Measurements from ENCODE around the gene ZNHIT1.

Gene ZNHIT1

DNA sequence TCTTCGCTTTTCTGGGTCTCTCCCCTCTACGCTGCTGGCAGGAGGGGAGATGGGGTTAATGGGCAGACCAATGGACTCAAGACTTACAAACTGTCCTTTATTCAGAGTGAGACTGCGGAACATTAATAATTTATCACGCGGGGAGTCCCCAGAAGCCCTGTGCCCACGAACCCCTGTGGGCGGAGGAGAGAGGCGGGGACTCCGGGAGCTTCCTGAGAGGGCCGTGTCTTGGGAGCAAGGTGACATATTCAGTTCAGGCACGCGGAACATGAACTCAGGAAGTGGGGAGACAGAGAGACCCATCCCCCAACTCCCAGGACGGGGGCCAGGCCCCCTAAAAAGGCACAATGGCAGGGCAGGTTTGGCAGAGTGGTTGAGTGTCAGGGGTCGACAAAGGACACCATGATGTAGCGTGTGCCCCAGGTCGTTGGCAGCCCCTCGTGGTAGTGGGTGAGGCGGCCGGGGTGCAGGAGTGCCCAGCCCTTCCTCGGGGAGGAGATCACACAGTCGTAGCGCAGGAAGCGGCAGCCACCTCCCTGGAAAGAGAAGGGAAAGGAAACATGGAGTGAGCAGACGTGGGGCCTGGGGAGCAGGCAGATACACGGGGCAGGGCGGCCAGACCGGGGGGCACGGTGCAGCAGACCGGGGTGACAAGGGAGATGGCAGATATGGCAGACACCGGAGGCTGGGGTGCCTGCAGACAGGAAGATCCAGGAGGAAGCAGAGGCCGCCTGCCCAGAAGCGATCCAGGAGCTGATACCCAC, 11.9 kb upstream of the ZNHIT1 start:
- H3K36me3 ChIP-seq: peaks cover 19 to 57% (median 49%) of the 10 kb centered on the region in 11 experiments
- no peak for TF ChIP-seq Cebpa-rat (IDR thresholded peaks at IDR 0.05)
- no peaks in the 10 kb centered on the region for H3K9me3 ChIP-seq (replicated peaks in 1 of 11)
- peak overlapping the region in 6 of 11 experiments; percentile 1 to 36 (median 15); a peak in 6 of 22 replicates for H3K4me2 ChIP-seq
- H4K20me1 ChIP-seq: peaks cover 0 to 48% (median 0%) of the 10 kb centered on the region in 11 experiments; a peak in 3 of 22 replicates
- H3K27ac ChIP-seq: peak overlapping the region in 2 of 11 experiments; percentile 3 to 45; a peak in 1 of 22 replicates
- H3K9ac ChIP-seq: peak overlapping the region in 1 of 11 experiments; percentile 10; a peak in 2 of 22 replicates
- H3K4me1 ChIP-seq: peaks cover 20 to 40% (median 33%) of the 10 kb centered on the region in 10 experiments
- no peak overlapping the region for H3K4me3 ChIP-seq
- H3K27me3 ChIP-seq: peaks cover 20 to 30% (median 26%) of the 10 kb centered on the region in 11 experiments

DNA sequence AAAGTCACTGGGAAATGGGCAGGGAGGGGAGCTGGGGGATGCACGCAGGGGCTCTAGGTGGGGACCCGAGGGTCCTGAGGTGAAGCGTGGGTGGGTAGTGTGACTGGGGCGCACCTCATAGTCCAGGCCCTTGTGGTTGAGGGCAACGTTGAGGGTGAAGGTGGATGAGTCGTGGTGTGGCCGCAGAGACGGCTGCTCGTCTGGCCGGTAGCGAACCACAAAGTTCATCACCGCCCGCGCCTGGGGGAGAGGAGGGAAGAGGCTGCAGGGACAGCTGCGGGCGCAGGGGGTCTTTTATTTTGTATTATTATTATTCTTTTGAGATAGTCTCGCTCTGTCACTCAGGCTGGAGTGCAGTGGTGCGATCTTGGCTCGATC, 11.3 kb upstream of the ZNHIT1 start:
- H3K9me3 ChIP-seq (replicated peaks in 1 of 11): no peaks in the 10 kb centered on the region
- no peak overlapping the region for H3K4me3 ChIP-seq
- H3K4me2 ChIP-seq: peak overlapping the region in 1 of 11 experiments; percentile 7; a peak in 1 of 22 replicates
- no peak overlapping the region for H3K27ac ChIP-seq
- H4K20me1 ChIP-seq: peaks cover 0 to 53% (median 0%) of the 10 kb centered on the region in 11 experiments; a peak in 4 of 22 replicates
- peaks cover 25 to 63% (median 55%) of the 10 kb centered on the region in 11 experiments for H3K36me3 ChIP-seq
- no peak overlapping the region for H3K9ac ChIP-seq
- no peak for TF ChIP-seq Cebpa-rat (IDR thresholded peaks at IDR 0.05)
- H3K27me3 ChIP-seq: peaks cover 14 to 24% (median 20%) of the 10 kb centered on the region in 11 experiments
- H3K4me1 ChIP-seq: peaks cover 20 to 40% (median 33%) of the 10 kb centered on the region in 10 experiments

DNA sequence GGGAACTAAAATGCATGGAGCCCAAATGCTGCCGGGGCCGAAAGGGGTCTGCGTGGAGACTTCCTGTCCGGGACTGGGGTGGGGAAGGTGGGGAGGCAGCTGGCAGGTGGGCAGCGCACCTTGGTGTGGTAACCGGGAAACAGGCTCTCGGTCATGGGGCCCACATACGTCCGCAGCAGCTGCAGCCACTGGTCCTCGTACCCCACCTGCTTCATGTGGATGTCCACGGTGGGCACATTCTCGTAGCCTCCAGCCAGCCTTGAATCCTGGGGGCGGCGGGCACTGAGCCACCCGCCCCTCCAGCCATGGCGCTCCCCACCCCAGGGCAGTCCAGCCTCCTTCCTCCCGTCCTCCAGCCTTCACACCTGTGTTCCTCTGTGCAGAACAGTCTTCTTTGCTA, 10.5 kb upstream of the ZNHIT1 start:
- H3K4me3 ChIP-seq: no peak overlapping the region
- H3K27ac ChIP-seq: no peak overlapping the region
- H3K27me3 ChIP-seq: peaks cover 6 to 16% (median 12%) of the 10 kb centered on the region in 11 experiments
- H3K36me3 ChIP-seq: peaks cover 30 to 71% (median 63%) of the 10 kb centered on the region in 11 experiments
- H3K4me2 ChIP-seq: no peak overlapping the region
- peaks cover 0 to 61% (median 0%) of the 10 kb centered on the region in 11 experiments; a peak in 5 of 22 replicates for H4K20me1 ChIP-seq
- peaks cover 20 to 40% (median 33%) of the 10 kb centered on the region in 10 experiments for H3K4me1 ChIP-seq
- TF ChIP-seq Cebpa-rat (IDR thresholded peaks at IDR 0.05): no peak
- H3K9ac ChIP-seq: no peak overlapping the region
- H3K9me3 ChIP-seq (replicated peaks in 1 of 11): no peaks in the 10 kb centered on the region

DNA sequence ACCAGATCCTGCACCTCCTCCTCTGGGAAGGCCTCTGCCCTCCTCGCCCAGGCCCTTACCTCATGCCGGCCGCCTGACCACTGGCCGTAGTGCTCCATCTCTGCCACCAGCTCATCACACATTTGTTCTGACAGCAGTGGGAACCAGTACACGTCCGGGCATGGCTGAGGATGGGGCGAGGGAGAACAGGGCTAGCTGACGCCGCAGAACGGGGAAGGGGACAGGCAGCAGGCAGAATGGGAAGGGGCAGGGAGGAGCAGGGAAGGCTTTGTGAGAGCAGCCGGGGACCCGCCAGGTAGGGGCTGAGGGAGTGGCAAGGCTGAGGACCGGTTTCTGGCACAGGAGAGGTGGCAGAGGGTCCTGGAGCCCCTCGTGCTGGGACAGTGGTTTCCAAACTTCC, 9.2 kb upstream of the ZNHIT1 start:
- peaks cover 0 to 64% (median 0%) of the 10 kb centered on the region in 11 experiments; a peak in 5 of 22 replicates for H4K20me1 ChIP-seq
- no peaks in the 10 kb centered on the region for H3K9me3 ChIP-seq (replicated peaks in 1 of 11)
- H3K36me3 ChIP-seq: peaks cover 30 to 82% (median 73%) of the 10 kb centered on the region in 11 experiments
- no peak overlapping the region for H3K4me2 ChIP-seq
- TF ChIP-seq Cebpa-rat (IDR thresholded peaks at IDR 0.05): no peak
- peaks cover 0 to 3% (median 0%) of the 10 kb centered on the region in 11 experiments; a peak in 4 of 22 replicates for H3K27me3 ChIP-seq
- no peak overlapping the region for H3K9ac ChIP-seq
- H3K27ac ChIP-seq: no peak overlapping the region
- H3K4me3 ChIP-seq: no peak overlapping the region
- H3K4me1 ChIP-seq: peaks cover 10 to 26% (median 21%) of the 10 kb centered on the region in 10 experiments

DNA sequence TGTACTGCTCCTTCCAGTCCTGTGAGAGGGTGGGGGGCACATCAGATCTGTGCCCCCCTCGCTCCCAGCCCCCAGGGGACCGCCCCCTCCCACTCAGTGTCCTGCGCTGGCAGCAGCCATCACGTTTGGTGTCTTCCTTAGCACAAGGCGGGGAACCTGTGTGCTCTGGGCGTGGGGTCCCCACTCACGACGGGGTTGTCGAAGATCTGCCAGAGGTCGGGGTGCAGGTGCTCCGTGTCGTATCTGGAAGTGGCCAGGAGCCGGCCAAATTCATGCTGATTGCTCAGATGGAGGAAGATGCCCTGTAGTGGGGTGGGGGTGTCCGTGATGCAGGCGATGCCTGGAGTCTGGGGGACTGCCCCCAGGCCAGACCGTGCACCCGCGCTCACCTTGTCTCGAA, 7.8 kb upstream of the ZNHIT1 start:
- H3K4me1 ChIP-seq: peaks cover 0 to 20% (median 14%) of the 10 kb centered on the region in 10 experiments; a peak in 15 of 20 replicates
- TF ChIP-seq Cebpa-rat (IDR thresholded peaks at IDR 0.05): no peak
- H3K9ac ChIP-seq: no peak overlapping the region; a peak in 1 of 22 replicates
- H3K27ac ChIP-seq: no peak overlapping the region
- peaks cover 0 to 64% (median 0%) of the 10 kb centered on the region in 11 experiments; a peak in 5 of 22 replicates for H4K20me1 ChIP-seq
- no peak overlapping the region for H3K4me3 ChIP-seq
- H3K36me3 ChIP-seq: peaks cover 30 to 96% (median 87%) of the 10 kb centered on the region in 11 experiments
- no peak overlapping the region for H3K4me2 ChIP-seq
- no peaks in the 10 kb centered on the region for H3K9me3 ChIP-seq (replicated peaks in 1 of 11)
- no peaks in the 10 kb centered on the region for H3K27me3 ChIP-seq

DNA sequence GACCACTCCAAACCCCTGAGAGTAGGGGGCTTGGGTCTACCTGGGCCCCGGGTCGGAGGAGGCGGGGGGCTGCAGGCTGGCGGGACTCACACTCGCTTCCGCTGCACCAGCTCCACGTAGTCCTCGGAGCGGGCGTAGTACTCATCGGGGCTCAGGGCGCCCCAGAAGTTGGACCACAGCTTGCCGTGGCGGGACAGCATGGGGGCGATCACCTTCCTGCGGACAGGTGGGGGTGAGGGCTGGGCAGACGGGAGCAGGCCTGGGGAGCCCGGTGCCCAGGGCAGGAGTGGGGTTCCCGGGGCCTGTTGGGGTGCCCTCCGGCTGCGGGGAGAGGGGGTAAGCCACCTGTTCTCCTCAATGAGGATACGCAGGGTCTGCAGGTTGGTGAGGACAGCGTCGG, 6.5 kb upstream of the ZNHIT1 start:
- no peak for TF ChIP-seq Cebpa-rat (IDR thresholded peaks at IDR 0.05)
- no peaks in the 10 kb centered on the region for H3K27me3 ChIP-seq
- H3K4me1 ChIP-seq: peaks cover 8 to 24% (median 19%) of the 10 kb centered on the region in 10 experiments
- H3K27ac ChIP-seq: no peak overlapping the region
- H3K4me3 ChIP-seq: no peak overlapping the region
- peaks cover 30 to 96% (median 87%) of the 10 kb centered on the region in 11 experiments for H3K36me3 ChIP-seq
- no peak overlapping the region for H3K4me2 ChIP-seq
- no peak overlapping the region; a peak in 1 of 22 replicates for H3K9ac ChIP-seq
- H3K9me3 ChIP-seq (replicated peaks in 1 of 11): no peaks in the 10 kb centered on the region
- H4K20me1 ChIP-seq: peaks cover 0 to 57% (median 0%) of the 10 kb centered on the region in 11 experiments; a peak in 5 of 22 replicates

DNA sequence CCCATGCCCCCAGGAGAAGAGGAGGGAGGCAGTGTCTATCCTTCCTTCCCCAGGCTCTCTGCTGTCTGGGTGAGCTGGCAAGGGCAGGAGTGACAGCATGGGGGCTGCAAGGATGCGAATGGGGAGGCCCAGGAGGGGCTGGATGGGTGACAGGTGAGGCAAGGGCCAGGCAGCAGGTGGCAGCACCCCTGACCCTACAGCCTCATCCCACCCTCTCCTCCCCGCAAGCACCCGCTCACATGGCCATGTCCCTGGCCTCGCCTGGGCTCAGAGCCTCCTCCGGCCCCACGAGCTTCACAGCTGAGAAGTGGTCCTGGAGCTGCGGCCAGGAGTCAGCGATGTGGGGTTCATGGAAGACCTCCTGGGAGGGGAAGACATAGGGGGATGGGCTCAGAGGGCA, 6.0 kb upstream of the ZNHIT1 start:
- Histone ChIP-seq H3K9ac (no peak overlapping the region), H3K4me2 (no peak overlapping the region), H3K4me3 (no peak overlapping the region), H3K4me1 (peaks cover 13 to 24% (median 22%) of the 10 kb centered on the region in 10 experiments), H3K9me3 (replicated peaks in 1 of 11) (no peaks in the 10 kb centered on the region), H4K20me1 (peaks cover 0 to 54% (median 0%) of the 10 kb centered on the region in 11 experiments; a peak in 5 of 22 replicates), H3K27me3 (no peaks in the 10 kb centered on the region), H3K36me3 (peaks cover 30 to 90% (median 84%) of the 10 kb centered on the region in 11 experiments), H3K27ac (no peak overlapping the region)
- TF ChIP-seq Cebpa-rat (IDR thresholded peaks at IDR 0.05): no peak

DNA sequence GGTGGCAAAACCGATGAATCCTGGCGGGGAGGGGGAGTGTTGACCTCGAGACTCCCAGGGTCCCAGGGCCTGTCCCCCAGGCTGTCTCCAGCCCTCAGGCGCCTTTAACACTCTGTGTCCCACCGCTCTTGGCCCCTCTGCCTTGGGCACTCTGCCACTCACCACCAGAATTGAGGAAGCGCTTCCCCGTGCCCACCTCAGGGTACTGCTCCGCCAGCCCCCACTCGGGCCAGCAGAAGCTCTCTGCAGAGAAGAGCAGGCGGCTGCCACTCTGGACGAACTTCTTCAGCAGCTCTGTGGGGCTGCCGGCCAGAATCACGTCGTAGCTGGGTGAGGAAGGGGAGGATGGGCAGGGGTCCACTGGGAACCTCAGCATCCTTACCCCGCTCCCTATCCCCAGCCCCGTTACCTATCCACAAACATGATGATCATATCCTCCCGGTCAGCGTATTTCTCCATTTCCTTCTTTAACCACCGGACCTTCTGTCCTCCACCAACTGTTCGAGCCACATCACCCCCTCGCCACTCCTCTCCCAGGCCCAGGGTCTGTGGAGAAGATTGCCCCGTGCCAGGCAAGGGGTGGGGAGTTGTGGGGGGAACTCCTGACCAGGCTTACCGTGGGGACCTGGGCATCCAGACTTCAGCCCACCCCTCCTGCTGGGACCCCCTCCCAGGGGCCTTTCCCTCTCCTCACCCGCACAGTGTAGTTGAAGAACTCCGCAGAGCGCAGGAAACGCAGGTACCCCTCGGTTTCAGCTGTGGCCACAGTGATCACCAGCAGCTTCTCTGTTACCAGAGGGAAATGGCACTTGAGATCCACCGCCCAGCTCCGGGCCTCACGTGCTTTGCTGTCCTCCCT, 1.7 kb upstream of the ZNHIT1 start:
- H3K27me3 ChIP-seq: no peaks in the 10 kb centered on the region
- peak overlapping the region; percentile 88 to 100 (median 95) for H3K4me2 ChIP-seq
- H3K4me1 ChIP-seq: peaks cover 35 to 53% (median 46%) of the 10 kb centered on the region in 10 experiments
- no peak for TF ChIP-seq Cebpa-rat (IDR thresholded peaks at IDR 0.05)
- peak overlapping the region; percentile 77 to 91 (median 82) for H3K9ac ChIP-seq
- peak overlapping the region; percentile 73 to 90 (median 80) for H3K4me3 ChIP-seq
- H3K36me3 ChIP-seq: peaks cover 10 to 57% (median 46%) of the 10 kb centered on the region in 11 experiments; a peak in 21 of 22 replicates
- H4K20me1 ChIP-seq: peaks cover 2 to 33% (median 12%) of the 10 kb centered on the region in 11 experiments; a peak in 15 of 22 replicates
- H3K9me3 ChIP-seq (replicated peaks in 1 of 11): no peaks in the 10 kb centered on the region
- peak overlapping the region; percentile 76 to 96 (median 84); a peak in 20 of 22 replicates for H3K27ac ChIP-seq
